ENCODE measurements around the gene TNNT2. TPM values are rescaled to one million over a fixed set of nuclear protein-coding genes. Genes with fewer than 3 reads are reported as not detected.

The TNNT2 gene
- total and polyA plus RNA-seq, 2 of the 4 experiments (the other 2 are of a cell fraction) = 0.18 to 1.2 TPM

DNA sequence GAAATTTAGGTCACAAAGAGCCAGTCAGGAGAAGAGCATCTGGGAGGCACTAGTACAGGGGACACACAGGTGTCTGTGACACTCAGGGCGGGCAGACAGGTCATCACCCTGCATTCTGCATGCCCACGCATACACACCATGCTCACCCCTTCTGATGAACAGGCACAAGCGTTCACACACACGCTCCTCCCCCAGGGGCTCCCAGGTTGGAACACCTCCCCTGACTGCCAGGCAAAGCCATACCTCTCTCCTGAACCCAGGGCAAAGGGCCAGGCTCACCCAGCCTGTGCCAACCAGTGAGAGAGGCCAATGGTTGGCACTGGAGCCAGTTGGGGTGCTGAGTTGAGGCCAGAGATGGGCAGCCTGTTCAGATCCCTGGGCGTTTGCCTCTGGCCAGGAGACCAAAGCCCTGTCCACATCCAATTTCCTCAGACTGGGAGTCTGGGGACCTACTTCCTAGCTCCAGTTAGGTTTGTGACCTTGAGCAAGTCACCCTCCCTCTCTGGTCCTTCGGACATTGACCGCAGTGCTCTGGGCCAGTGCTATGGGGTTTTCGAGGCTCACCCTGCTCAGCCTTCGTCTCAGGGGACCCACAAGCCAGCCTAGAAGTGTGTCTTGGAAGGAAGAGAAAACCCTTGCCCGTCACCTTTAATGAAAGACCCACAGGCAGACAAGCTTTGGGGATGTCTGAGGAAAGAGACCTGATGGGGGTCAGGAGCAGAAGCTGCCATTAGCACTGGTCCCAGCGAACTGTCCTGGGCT, 27.4 kb upstream of the TNNT2 start (continued):
- TF ChIP-seq CEBPB (IDR thresholded peaks at IDR 0.05; ENCODE audit: low read depth, low read length) = no peak

DNA sequence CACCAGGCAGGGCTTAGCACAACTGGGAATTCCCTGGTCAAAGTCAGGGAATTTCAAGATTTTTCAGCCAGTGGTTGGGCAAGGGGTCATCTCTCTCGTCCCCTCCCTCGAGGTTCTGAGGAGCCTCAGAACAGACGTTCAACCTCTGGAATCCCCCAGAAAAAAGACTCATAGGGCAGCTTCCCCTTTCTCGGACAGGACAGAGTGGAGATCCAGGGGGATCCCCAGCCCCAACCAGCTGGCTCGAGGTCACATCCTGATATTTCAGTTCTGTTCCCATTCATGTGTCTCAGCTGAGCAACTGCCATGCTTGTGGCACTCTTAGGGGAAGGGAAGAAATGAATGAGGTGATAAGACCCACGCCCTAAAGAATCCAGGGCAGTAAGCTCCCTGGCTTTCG, 26.6 kb upstream of the TNNT2 start:
- Histone ChIP-seq H2BK15ac (ENCODE audit: low read depth, low read length) (no peak overlapping the region), H2BK5ac (ENCODE audit: low read depth, low read length, poor library complexity, severe bottlenecking) (no peak overlapping the region), H3K14ac (replicated peaks; ENCODE audit: low read depth, low read length) (no peak overlapping the region), H3K23ac (ENCODE audit: low read depth, low read length) (no peak overlapping the region), H2AK9ac (replicated peaks; ENCODE audit: low read depth, low read length, poor library complexity) (no peak overlapping the region), H4K91ac (ENCODE audit: insufficient read depth, low read depth, low read length) (no peak overlapping the region), H3K9me1 (ENCODE audit: insufficient read depth, low read length) (no peaks in the 10 kb centered on the region), H2AFZ (replicated peaks; ENCODE audit: low read length, poor library complexity) (no peak overlapping the region), H2BK120ac (ENCODE audit: low read depth, low read length) (no peak overlapping the region), H3K56ac (ENCODE audit: extremely low read depth, insufficient read depth, low read length) (no peak overlapping the region), H2AK5ac (ENCODE audit: low read depth, low read length) (no peak overlapping the region), H3K27me3 (ENCODE audit: control insufficient read depth, insufficient read depth, low read length) (peaks cover 62% of the 10 kb centered on the region), H3K4me1 (ENCODE audit: control insufficient read depth, insufficient read depth, low read length) (no peaks in the 10 kb centered on the region), H4K20me1 (ENCODE audit: insufficient read depth, low read length) (no peaks in the 10 kb centered on the region), H3K27ac (ENCODE audit: insufficient read depth, low read length) (no peak overlapping the region), H3K9ac (ENCODE audit: low read depth, low read length) (no peak overlapping the region), H3K9me3 (ENCODE audit: control insufficient read depth, insufficient read depth, low read length) (no peaks in the 10 kb centered on the region), H3K4me3 (ENCODE audit: insufficient read depth, low read depth, low read length) (no peak overlapping the region), H4K5ac (ENCODE audit: low read depth, low read length) (no peak overlapping the region), H3K4me2 (ENCODE audit: low read depth, low read length) (no peak overlapping the region), H3K36me3 (ENCODE audit: control insufficient read depth, insufficient read depth, low read length) (no peaks in the 10 kb centered on the region), H3K79me1 (ENCODE audit: low read depth in 1 of 2, low read length in 2 of 2) (no peaks in the 10 kb centered on the region), H4K8ac (ENCODE audit: low read depth in 2 of 2, low read length in 2 of 2) (no peak overlapping the region), H3K18ac (ENCODE audit: low read depth, low read length) (no peak overlapping the region), H3K4ac (ENCODE audit: low read depth, low read length) (no peak overlapping the region), H2BK20ac (ENCODE audit: low read depth, low read length) (no peak overlapping the region)
- ChIA-PET POLR2A (ENCODE audit: unreplicated experiment) (no interaction called here), CTCF (no interaction called here)
- in situ Hi-C loops (cut with MboI; ENCODE audit: low sequenced_read_pairs) (no loop called here), dilution Hi-C loops (cut with HindIII; ENCODE audit: low sequenced_read_pairs, unreplicated experiment) (no loop called here), intact Hi-C loops (cut with micrococcal nuclease) (no loop called here)
- TF ChIP-seq, protein P1, sequence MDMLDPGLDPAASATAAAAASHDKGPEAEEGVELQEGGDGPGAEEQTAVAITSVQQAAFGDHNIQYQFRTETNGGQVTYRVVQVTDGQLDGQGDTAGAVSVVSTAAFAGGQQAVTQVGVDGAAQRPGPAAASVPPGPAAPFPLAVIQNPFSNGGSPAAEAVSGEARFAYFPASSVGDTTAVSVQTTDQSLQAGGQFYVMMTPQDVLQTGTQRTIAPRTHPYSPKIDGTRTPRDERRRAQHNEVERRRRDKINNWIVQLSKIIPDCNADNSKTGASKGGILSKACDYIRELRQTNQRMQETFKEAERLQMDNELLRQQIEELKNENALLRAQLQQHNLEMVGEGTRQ (IDR thresholded peaks at IDR 0.05; ENCODE audit: low read depth, low read length) = no peak
- TF ChIP-seq CEBPB (IDR thresholded peaks at IDR 0.05; ENCODE audit: low read depth, low read length) = no peak
- TF ChIP-seq MAFK (IDR thresholded peaks at IDR 0.05; ENCODE audit: low read depth, low read length) = no peak
- TF ChIP-seq, protein P2, sequence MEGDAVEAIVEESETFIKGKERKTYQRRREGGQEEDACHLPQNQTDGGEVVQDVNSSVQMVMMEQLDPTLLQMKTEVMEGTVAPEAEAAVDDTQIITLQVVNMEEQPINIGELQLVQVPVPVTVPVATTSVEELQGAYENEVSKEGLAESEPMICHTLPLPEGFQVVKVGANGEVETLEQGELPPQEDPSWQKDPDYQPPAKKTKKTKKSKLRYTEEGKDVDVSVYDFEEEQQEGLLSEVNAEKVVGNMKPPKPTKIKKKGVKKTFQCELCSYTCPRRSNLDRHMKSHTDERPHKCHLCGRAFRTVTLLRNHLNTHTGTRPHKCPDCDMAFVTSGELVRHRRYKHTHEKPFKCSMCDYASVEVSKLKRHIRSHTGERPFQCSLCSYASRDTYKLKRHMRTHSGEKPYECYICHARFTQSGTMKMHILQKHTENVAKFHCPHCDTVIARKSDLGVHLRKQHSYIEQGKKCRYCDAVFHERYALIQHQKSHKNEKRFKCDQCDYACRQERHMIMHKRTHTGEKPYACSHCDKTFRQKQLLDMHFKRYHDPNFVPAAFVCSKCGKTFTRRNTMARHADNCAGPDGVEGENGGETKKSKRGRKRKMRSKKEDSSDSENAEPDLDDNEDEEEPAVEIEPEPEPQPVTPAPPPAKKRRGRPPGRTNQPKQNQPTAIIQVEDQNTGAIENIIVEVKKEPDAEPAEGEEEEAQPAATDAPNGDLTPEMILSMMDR (conservative IDR thresholded peaks at IDR 0.05; ENCODE audit: low read depth, low read length) = no peak
- TF ChIP-seq RCOR1 (IDR thresholded peaks at IDR 0.05; ENCODE audit: insufficient replicate concordance, low read length) = no peak
- TF ChIP-seq FOS (IDR thresholded peaks at IDR 0.05; ENCODE audit: low read depth, low read length) = no peak
- DNase-seq (no peak), ATAC-seq (ENCODE audit: low read depth) (no peak)
- no TSS peak for BruUV-seq (replicated peaks)
- WGBS, 2 experiments (ENCODE audit: extremely low coverage in 2 of 2, insufficient read length in 1 of 2) = 20% methylated on average over 2 of the region's 7 CpGs; no CpG with 5 or more reads in 1 of the 2 experiments

Data from IMR-90 (cell line).